HFF-Myc (cell line): ENCODE data around the gene RAC3.

ENCODE experiments used
- DNase-seq: peaks from one replicate; pipeline ENCODE4 v3.0.0-alpha.2; 2011; ENCODE audit warnings: low read depth; ENCODE audit errors: extremely low read depth
- H3K4me3 ChIP-seq: replicated peaks from 2 replicates; pipeline ENCODE4 v1.5.1; 2011; ENCODE audit warnings: low read depth, mild to moderate bottlenecking, control low read depth, low read length
- CTCF ChIP-seq: IDR thresholded peaks from 2 replicates; pipeline ENCODE4 v1.5.1; 2012; ENCODE audit warnings: mild to moderate bottlenecking, low read depth, low read length, control low read depth; ENCODE audit errors: missing control alignments

The RAC3 gene

DNA sequence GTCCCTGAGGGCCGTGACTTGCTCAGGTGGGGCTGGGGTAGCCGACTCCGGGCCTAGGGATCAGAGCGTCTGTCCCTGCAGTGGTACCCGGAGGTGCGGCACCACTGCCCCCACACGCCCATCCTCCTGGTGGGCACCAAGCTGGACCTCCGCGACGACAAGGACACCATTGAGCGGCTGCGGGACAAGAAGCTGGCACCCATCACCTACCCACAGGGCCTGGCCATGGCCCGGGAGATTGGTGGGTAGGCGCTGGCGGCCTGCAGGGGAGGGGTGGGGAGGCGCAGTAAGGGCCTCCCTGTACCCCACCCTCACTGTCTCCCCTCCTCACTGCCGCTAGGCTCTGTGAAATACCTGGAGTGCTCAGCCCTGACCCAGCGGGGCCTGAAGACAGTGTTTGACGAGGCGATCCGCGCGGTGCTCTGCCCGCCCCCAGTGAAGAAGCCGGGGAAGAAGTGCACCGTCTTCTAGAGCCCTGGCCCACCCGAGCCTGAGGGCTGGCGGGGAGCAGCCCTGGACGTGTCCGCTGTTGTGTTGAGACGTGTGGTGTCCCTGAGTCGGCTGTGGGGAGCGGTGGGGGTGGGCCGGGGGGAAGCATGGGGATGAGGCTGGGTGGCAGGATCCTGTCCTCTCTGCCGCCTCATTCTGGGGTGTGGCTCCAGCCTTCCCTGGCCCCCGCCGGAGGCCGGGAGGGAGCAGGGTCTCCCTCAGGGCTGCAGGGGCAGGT lies 2.0 kb downstream of the RAC3 start:
- H3K4me3 ChIP-seq = no peak overlapping the region
- DNase-seq = no peak
- no peak for TF ChIP-seq CTCF

DNA sequence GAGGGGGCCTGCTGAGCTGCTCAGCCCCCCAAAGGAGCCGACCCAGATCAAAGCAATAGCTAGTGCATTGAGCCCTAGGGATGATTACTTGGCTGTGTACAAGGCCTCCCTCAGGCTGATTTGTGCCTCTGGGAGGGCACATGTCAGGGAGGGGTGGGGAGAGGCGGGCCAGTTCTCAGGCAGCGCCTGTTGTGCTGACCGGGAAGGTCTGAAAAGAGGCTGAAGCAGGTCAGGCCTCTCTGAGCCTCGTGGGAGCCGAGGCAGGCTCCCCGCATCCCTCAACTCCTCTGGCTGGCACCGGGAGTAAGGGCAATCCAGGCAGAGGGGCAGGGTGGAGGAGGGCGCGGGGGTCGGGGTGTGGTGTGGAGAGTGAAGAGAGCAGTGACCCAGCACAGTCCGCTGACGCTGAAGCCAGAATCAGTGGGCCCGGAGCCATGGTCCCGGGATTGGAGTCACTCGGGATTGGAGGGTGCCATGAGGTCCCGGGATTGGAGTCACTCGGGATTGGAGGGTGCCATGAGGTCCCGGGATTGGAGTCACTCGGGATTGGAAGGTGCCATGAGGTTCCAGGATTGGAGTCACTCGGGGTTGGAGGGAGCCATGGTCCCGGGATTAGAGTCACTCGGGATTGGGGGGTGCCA lies 3.0 kb downstream of the RAC3 start:
- no peak for DNase-seq
- no peak for TF ChIP-seq CTCF
- no peak overlapping the region for H3K4me3 ChIP-seq

GRCh38 chr17:82035488-82035887 lies 4.0 kb downstream of the RAC3 start:
- no peak overlapping the region for H3K4me3 ChIP-seq
- DNase-seq = no peak
- TF ChIP-seq CTCF = no peak

- no peak for TF ChIP-seq CTCF
- no peak for DNase-seq
- H3K4me3 ChIP-seq = peak overlapping the region; percentile 78
Observed at GRCh38 chr17:82035956-82036633, 4.6 kb downstream of the RAC3 start.

GRCh38 chr17:82036634-82037091 lies 5.2 kb downstream of the RAC3 start:
- TF ChIP-seq CTCF = no peak
- DNase-seq = no peak

GRCh38 chr17:82037092-82037888 lies 5.8 kb downstream of the RAC3 start, which contains the start of gene DCXR:
DCXR (minus strand) TSS chr17:82037697; CDS start chr17:82037682, 15 bp downstream.
- H3K4me3 ChIP-seq = peak within 1 kb of the TSS; percentile 78
- DNase-seq = peak; percentile 72
- peak; percentile 67 for TF ChIP-seq CTCF

More at GRCh38 chr17:82036634-82037091, 5.2 kb downstream of the RAC3 start:
- H3K4me3 ChIP-seq = peak overlapping the region; percentile 78
